Keratinocyte (primary cell): ENCODE data around the gene ISG20L2.
"Not testable (repeated sequence)": the region's sequence is repeated elsewhere in the genome, so short reads cannot be mapped to it uniquely, and the experiment has no call there.

ENCODE experiments used
- CTCF ChIP-seq, 3 experiments: IDR thresholded peaks in 1 of 3; conservative IDR thresholded peaks in 1 of 3; optimal IDR thresholded peaks in 1 of 3; 2 replicates in 2 of 3; 3 replicates in 1 of 3; pipeline versions ENCODE3 to v1.5.1; 2011; ENCODE audit warnings: low read length in 3 of 3, mild to moderate bottlenecking in 3 of 3, moderate library complexity in 2 of 3, control low read depth in 1 of 3, inconsistent platforms in 1 of 3; ENCODE audit not compliant: insufficient read depth in 2 of 3; ENCODE audit errors: extremely low read depth in 1 of 3
- EZH2 ChIP-seq: IDR thresholded peaks from one replicate; pipeline ENCODE4 v1.6.1; 2012; ENCODE audit warnings: inconsistent platforms, mild to moderate bottlenecking, low read length, moderate library complexity

GRCh38 chr1:156765136-156765535 lies 36.6 kb upstream of the ISG20L2 start:
- TF ChIP-seq CTCF (optimal IDR thresholded peaks at IDR 0.05 in 1 of 3, IDR thresholded peaks at IDR 0.05 in 1 of 3, conservative IDR thresholded peaks at IDR 0.05 in 1 of 3; ENCODE audit: extremely low read depth in 1 of 3, insufficient read depth in 2 of 3, low read length in 3 of 3); EZH2: not testable (repeated sequence)
